H9 (cell line): Measurements from ENCODE around the gene UHRF1. TPM values are rescaled to one million over a fixed set of nuclear protein-coding genes. Genes with fewer than 3 reads are reported as not detected.

Experiments used
- DNase-seq: peaks from one replicate; pipeline ENCODE4 v3.0.0-alpha.2; 2017
- H2AFZ ChIP-seq: one replicate; pipeline ENCODE4 v1.6.1; 2013; ENCODE audit warnings: mild to moderate bottlenecking, low read length, control low read depth, moderate library complexity
- H2AK5ac ChIP-seq: 2 replicates; pipeline ENCODE4 v1.6.1; 2013; ENCODE audit warnings: low read length, control low read depth, mixed read lengths; ENCODE audit not compliant: insufficient read length
- H2BK120ac ChIP-seq: one replicate; pipeline ENCODE4 v1.6.1; 2013; ENCODE audit warnings: low read depth, mild to moderate bottlenecking, low read length, control low read depth, inconsistent platforms; ENCODE audit not compliant: poor library complexity, severe bottlenecking
- H2BK12ac ChIP-seq: 2 replicates; pipeline ENCODE4 v1.6.1; 2013; ENCODE audit warnings: low read length, control low read depth, mixed read lengths, low read depth; ENCODE audit not compliant: insufficient read length
- H2BK15ac ChIP-seq: 2 replicates; pipeline ENCODE4 v1.6.1; 2013; ENCODE audit warnings: low read depth, low read length, control low read depth
- H2BK20ac ChIP-seq: one replicate; pipeline ENCODE4 v1.6.1; 2013; ENCODE audit warnings: low read depth, mild to moderate bottlenecking, low read length, control low read depth, inconsistent platforms; ENCODE audit not compliant: poor library complexity, severe bottlenecking
- H2BK5ac ChIP-seq: 2 replicates; pipeline ENCODE4 v1.6.1; 2013; ENCODE audit warnings: low read length, control low read depth, mixed read lengths; ENCODE audit not compliant: insufficient read length
- H3K14ac ChIP-seq: 2 replicates; pipeline ENCODE4 v1.6.1; 2013; ENCODE audit warnings: low read length, control low read depth; ENCODE audit not compliant: insufficient read depth
- H3K18ac ChIP-seq: 2 replicates; pipeline ENCODE4 v1.6.1; 2013; ENCODE audit warnings: low read depth, mild to moderate bottlenecking, mixed read lengths, low read length, control low read depth; ENCODE audit not compliant: insufficient read length
- H3K23ac ChIP-seq: 2 replicates; pipeline ENCODE4 v1.6.1; 2013; ENCODE audit warnings: low read length, control low read depth, mixed read lengths, low read depth; ENCODE audit not compliant: insufficient read length
- H3K23me2 ChIP-seq: 2 replicates; pipeline ENCODE4 v1.6.1; 2013; ENCODE audit warnings: low read depth, mild to moderate bottlenecking, mixed read lengths, low read length, control low read depth; ENCODE audit not compliant: insufficient read length, poor library complexity, severe bottlenecking
- H3K27ac ChIP-seq: 2 replicates; pipeline ENCODE4 v1.5.1; 2013; ENCODE audit warnings: low read length, control low read depth, mixed read lengths, low read depth; ENCODE audit not compliant: insufficient read length
- H3K27me3 ChIP-seq: 2 replicates; pipeline ENCODE4 v1.6.1; 2013; ENCODE audit warnings: low read length, control low read depth, inconsistent platforms; ENCODE audit not compliant: insufficient read depth
- H3K4ac ChIP-seq: 2 replicates; pipeline ENCODE4 v1.6.1; 2013; ENCODE audit warnings: low read depth, mild to moderate bottlenecking, control low read depth, inconsistent platforms, low read length, moderate library complexity
- H3K4me1 ChIP-seq: 2 replicates; pipeline ENCODE4 v1.6.1; 2013; ENCODE audit warnings: low read length, control low read depth, inconsistent platforms; ENCODE audit not compliant: insufficient read depth
- H3K4me2 ChIP-seq: 2 replicates; pipeline ENCODE4 v1.6.1; 2013; ENCODE audit warnings: low read length, control low read depth, mixed read lengths; ENCODE audit not compliant: insufficient read length, insufficient read depth
- H3K56ac ChIP-seq: 2 replicates; pipeline ENCODE4 v1.6.1; 2013; ENCODE audit warnings: low read depth, mild to moderate bottlenecking, mixed read lengths, low read length, control low read depth; ENCODE audit not compliant: insufficient read length
- H3K79me1 ChIP-seq: 2 replicates; pipeline ENCODE4 v1.6.1; 2013; ENCODE audit warnings: low read depth, mild to moderate bottlenecking, moderate library complexity, low read length, control low read depth, inconsistent platforms; ENCODE audit not compliant: insufficient read depth, poor library complexity, severe bottlenecking
- H3K79me2 ChIP-seq: 2 replicates; pipeline ENCODE4 v1.6.1; 2013; ENCODE audit warnings: low read length, control low read depth, inconsistent platforms; ENCODE audit not compliant: insufficient read depth
- H3K9ac ChIP-seq: 2 replicates; pipeline ENCODE4 v1.6.1; 2013; ENCODE audit warnings: low read length, control low read depth, mixed read lengths; ENCODE audit not compliant: insufficient read length; ENCODE audit errors: extremely low read depth
- H3K9me3 ChIP-seq: one replicate; pipeline ENCODE4 v1.6.1; 2013; ENCODE audit warnings: low read depth, low read length, inconsistent platforms; ENCODE audit not compliant: control insufficient read depth
- H3T11ph ChIP-seq: one replicate; pipeline ENCODE4 v1.6.1; 2013; ENCODE audit warnings: mild to moderate bottlenecking, low read length, control low read depth, inconsistent platforms
- H4K20me1 ChIP-seq: one replicate; pipeline ENCODE4 v1.6.1; 2013; ENCODE audit not compliant: control insufficient read depth, insufficient read length, insufficient read depth
- H4K5ac ChIP-seq: 2 replicates; pipeline ENCODE4 v1.6.1; 2013; ENCODE audit warnings: low read depth, mild to moderate bottlenecking, mixed read lengths, low read length, control low read depth; ENCODE audit not compliant: insufficient read length
- H4K8ac ChIP-seq: replicated peaks from 2 replicates; pipeline ENCODE4 v1.6.1; 2013; ENCODE audit warnings: low read length, control low read depth, mixed read lengths, low read depth; ENCODE audit not compliant: insufficient read length
- H4K91ac ChIP-seq: 2 replicates; pipeline ENCODE4 v1.6.1; 2013; ENCODE audit warnings: low read depth, mild to moderate bottlenecking, moderate library complexity, mixed read lengths, low read length, control low read depth; ENCODE audit not compliant: insufficient read length
- H3K27ac Mint-ChIP-seq, 3 experiments: 2 replicates in 2 of 3; 3 replicates in 1 of 3; pipeline ENCODE4 v1.8.0; 2020 to 2021; ENCODE audit warnings: mixed read lengths in 3 of 3, mild to moderate bottlenecking in 1 of 3, moderate library complexity in 1 of 3
- H3K27me3 Mint-ChIP-seq: 2 replicates; pipeline ENCODE4 v1.8.0; 2021; ENCODE audit warnings: low read depth, mild to moderate bottlenecking, moderate library complexity, mixed read lengths
- H3K36me3 Mint-ChIP-seq, 3 experiments: 2 replicates in 2 of 3; 3 replicates in 1 of 3; pipeline ENCODE4 v1.8.0; 2020 to 2021; ENCODE audit warnings: low read depth in 3 of 3, mixed read lengths in 3 of 3; ENCODE audit not compliant: insufficient read depth in 1 of 3
- H3K4me1 Mint-ChIP-seq, 2 experiments: 2 replicates each; pipeline ENCODE4 v1.8.0; 2020; ENCODE audit warnings: mixed read lengths in 2 of 2
- H3K4me3 Mint-ChIP-seq, 2 experiments: 2 replicates in 1 of 2; 3 replicates in 1 of 2; pipeline ENCODE4 v1.8.0; 2020 to 2021; ENCODE audit warnings: mild to moderate bottlenecking in 2 of 2, mixed read lengths in 2 of 2, moderate library complexity in 1 of 2
- H3K9me3 Mint-ChIP-seq, 2 experiments: 2 replicates in 1 of 2; 3 replicates in 1 of 2; pipeline ENCODE4 v1.8.0; 2020; ENCODE audit warnings: mild to moderate bottlenecking in 2 of 2, mixed read lengths in 2 of 2, moderate library complexity in 1 of 2
- WGBS: extraction: QIAGEN DNeasy Blood & Tissue Kit; methylation state at CpG from one replicate; pipeline ENCODE4 v1.1.7; 2013; ENCODE audit warnings: missing lambda C conversion rate, low lambda C conversion rate, mixed read lengths; ENCODE audit not compliant: insufficient read length; ENCODE audit errors: extremely low coverage; 5-methylcytosine and 5-hydroxymethylcytosine counted together
- total RNA-seq: library from RNA; stranded (reverse); gene quantifications from 2 replicates; pipeline ENCODE4 v1.2.1, GENCODE V29; 2021
- TF ChIP-seq, protein P1 (sequence below): fragments of 200-600 bp; sonication (generic); conservative IDR thresholded peaks from 3 replicates; pipeline ENCODE4 v1.8.0; 2021; ENCODE audit warnings: antibody characterized with exemption, mild to moderate bottlenecking

Gene UHRF1
- total RNA-seq, 1 experiment from 2014 or later: 106 TPM

DNA sequence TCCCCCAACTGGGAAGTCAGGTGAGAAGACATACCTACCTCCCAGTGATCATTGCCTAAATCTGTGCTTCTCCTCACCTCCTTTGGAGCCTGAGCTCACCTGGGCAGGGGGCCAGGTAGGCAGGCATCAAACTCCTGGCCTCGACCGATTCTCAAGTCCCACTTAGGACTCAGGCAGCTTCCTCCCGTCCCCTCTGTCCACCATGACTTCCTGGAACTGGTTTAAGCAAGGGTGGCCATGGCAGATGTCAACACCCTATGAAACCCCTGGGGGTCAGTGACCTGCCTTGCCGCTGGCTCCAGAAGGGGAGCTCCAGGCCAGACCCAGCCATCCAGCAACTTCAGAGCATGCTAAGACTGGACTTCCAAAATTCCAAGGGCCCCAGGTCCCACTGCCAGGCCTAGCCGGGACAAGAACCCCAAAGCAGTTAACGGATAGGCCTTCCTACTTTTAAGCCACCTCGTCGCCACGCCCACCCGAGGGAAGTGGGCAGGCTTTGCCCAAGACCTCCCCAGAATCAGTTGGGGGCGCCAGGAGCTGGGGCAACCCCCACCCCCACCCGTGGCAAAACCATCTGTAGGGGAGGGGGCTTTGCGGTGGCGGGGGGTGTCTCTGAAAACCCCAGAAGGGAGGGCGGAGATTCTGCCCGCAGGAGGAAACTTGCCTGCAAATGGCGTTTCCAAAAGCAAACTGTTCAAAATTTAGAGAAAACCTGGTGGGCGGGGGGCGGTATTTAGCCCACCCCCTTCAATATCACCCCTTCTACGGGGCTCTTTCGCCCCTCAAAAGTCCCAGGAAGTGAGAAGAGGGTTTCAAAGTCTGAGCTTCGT, 42.5 kb upstream of the UHRF1 start:
- Mint-ChIP-seq H3K4me1 (peaks cover 6 to 8% of the 10 kb centered on the region in 2 experiments), H3K9me3 (no peaks in the 10 kb centered on the region; a peak in 1 of 5 replicates), H3K27ac (peak overlapping the region in 1 of 3 experiments; percentile 44; a peak in 2 of 7 replicates), H3K36me3 (peaks cover 0 to 13% (median 6%) of the 10 kb centered on the region in 3 experiments; a peak in 3 of 7 replicates), H3K27me3 (no peaks in the 10 kb centered on the region), H3K4me3 (peak overlapping the region; percentile 75 to 86)
- Histone ChIP-seq H4K8ac (no peak overlapping the region), H4K5ac (no peak overlapping the region), H2BK20ac (no peak overlapping the region), H3K27ac (no peak overlapping the region), H4K20me1 (no peaks in the 10 kb centered on the region), H2BK120ac (no peak overlapping the region), H3K23me2 (no peaks in the 10 kb centered on the region), H2BK12ac (no peak overlapping the region), H3T11ph (no peak overlapping the region), H3K4ac (no peak overlapping the region), H3K4me2 (peak overlapping the region; percentile 51), H3K27me3 (no peaks in the 10 kb centered on the region), H3K23ac (no peak overlapping the region), H3K4me1 (0 out of 2 replicates have a peak, but pooled peaks cover 5% of the 10 kb centered on the region), H2BK5ac (no peak overlapping the region), H3K9me3 (no peaks in the 10 kb centered on the region), H2AFZ (no peak overlapping the region), H2AK5ac (no peak overlapping the region), H2BK15ac (no peak overlapping the region), H3K14ac (no peak overlapping the region), H3K18ac (no peak overlapping the region), H3K9ac (no peak overlapping the region), H4K91ac (no peak overlapping the region), H3K79me2 (no peaks in the 10 kb centered on the region; the same call in 1 of the 2 replicates), H3K79me1 (peaks cover 5% of the 10 kb centered on the region), H3K56ac (no peak overlapping the region)
- no CpG with 5 or more reads among the region's 22 CpGs for WGBS
- peak; percentile 59 for DNase-seq
- TF ChIP-seq, protein P1, sequence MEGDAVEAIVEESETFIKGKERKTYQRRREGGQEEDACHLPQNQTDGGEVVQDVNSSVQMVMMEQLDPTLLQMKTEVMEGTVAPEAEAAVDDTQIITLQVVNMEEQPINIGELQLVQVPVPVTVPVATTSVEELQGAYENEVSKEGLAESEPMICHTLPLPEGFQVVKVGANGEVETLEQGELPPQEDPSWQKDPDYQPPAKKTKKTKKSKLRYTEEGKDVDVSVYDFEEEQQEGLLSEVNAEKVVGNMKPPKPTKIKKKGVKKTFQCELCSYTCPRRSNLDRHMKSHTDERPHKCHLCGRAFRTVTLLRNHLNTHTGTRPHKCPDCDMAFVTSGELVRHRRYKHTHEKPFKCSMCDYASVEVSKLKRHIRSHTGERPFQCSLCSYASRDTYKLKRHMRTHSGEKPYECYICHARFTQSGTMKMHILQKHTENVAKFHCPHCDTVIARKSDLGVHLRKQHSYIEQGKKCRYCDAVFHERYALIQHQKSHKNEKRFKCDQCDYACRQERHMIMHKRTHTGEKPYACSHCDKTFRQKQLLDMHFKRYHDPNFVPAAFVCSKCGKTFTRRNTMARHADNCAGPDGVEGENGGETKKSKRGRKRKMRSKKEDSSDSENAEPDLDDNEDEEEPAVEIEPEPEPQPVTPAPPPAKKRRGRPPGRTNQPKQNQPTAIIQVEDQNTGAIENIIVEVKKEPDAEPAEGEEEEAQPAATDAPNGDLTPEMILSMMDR: no peak
